H1 (cell line): ENCODE data around the gene CEP350. TPM values are rescaled to one million over a fixed set of nuclear protein-coding genes. Genes with fewer than 3 reads are reported as not detected.

Experiments
- CEBPB ChIP-seq: IDR thresholded peaks from 2 replicates; pipeline ENCODE4 v1.6.1; 2012; ENCODE audit warnings: low read depth, low read length
- E2F6 ChIP-seq: IDR thresholded peaks from 2 replicates; pipeline ENCODE4 v1.6.1; 2012; ENCODE audit warnings: inconsistent platforms
- EZH2 ChIP-seq: fragments of 200-600 bp; sonication (generic); IDR thresholded peaks from 2 replicates; pipeline ENCODE4 v1.7.1; 2012; ENCODE audit warnings: low read depth, mild to moderate bottlenecking, moderate library complexity, low read length, inconsistent platforms; ENCODE audit not compliant: severe bottlenecking
- GTF2F1 ChIP-seq: IDR thresholded peaks from 2 replicates; pipeline ENCODE4 v1.6.1; 2012; ENCODE audit warnings: low read depth, low read length, improper control_type of control experiment, borderline replicate concordance
- HDAC2 ChIP-seq, 2 experiments: fragments of 300-600 bp in 1 of 2; sonication (generic) in 1 of 2; IDR thresholded peaks; 2 replicates each; pipeline ENCODE4 v1.6.1; 2011 to 2012; ENCODE audit warnings: low read depth in 2 of 2, low read length in 2 of 2, mild to moderate bottlenecking in 2 of 2, moderate library complexity in 2 of 2, borderline replicate concordance in 1 of 2, inconsistent platforms in 1 of 2
- JUN ChIP-seq: IDR thresholded peaks from 2 replicates; pipeline ENCODE4 v1.6.1; 2011; ENCODE audit warnings: low read depth, mild to moderate bottlenecking, improper control_type of control experiment, low read length
- JUND ChIP-seq: IDR thresholded peaks from 2 replicates; pipeline ENCODE4 v1.6.1; 2011; ENCODE audit warnings: mild to moderate bottlenecking, improper control_type of control experiment, low read length
- KDM1A ChIP-seq: fragments of 200-600, 300-600 bp; sonication (generic); IDR thresholded peaks from 2 replicates; pipeline ENCODE4 v1.7.1; 2016; ENCODE audit warnings: mild to moderate bottlenecking, low read length, borderline replicate concordance
- KDM4A ChIP-seq: IDR thresholded peaks from one replicate; pipeline ENCODE4 v1.7.1; 2012; ENCODE audit warnings: low read depth, mild to moderate bottlenecking, moderate library complexity, low read length, inconsistent platforms; ENCODE audit not compliant: severe bottlenecking
- MAFK ChIP-seq: IDR thresholded peaks from 2 replicates; pipeline ENCODE4 v1.6.1; 2012; ENCODE audit warnings: low read depth, mild to moderate bottlenecking, improper control_type of control experiment, low read length
- PHF8 ChIP-seq: fragments of 200-600 bp; sonication (generic); conservative IDR thresholded peaks from 2 replicates; pipeline ENCODE4 v1.7.1; 2012; ENCODE audit warnings: low read depth, mild to moderate bottlenecking, inconsistent platforms, low read length, moderate library complexity
- POLR2A ChIP-seq, 2 experiments: IDR thresholded peaks; 1 replicate in 1 of 2; 2 replicates in 1 of 2; pipeline ENCODE4 v1.6.1; 2011; ENCODE audit warnings: low read depth in 2 of 2, low read length in 2 of 2, mild to moderate bottlenecking in 2 of 2; ENCODE audit errors: control extremely low read depth in 1 of 2
- RFX5 ChIP-seq: IDR thresholded peaks from 2 replicates; pipeline ENCODE4 v1.6.1; 2011; ENCODE audit warnings: low read depth, low read length, improper control_type of control experiment, borderline replicate concordance
- RXRA ChIP-seq: IDR thresholded peaks from 2 replicates; pipeline ENCODE4 v1.6.1; 2011; ENCODE audit warnings: low read depth, mild to moderate bottlenecking, low read length, moderate library complexity; ENCODE audit not compliant: insufficient read depth
- SIN3A ChIP-seq, 2 experiments: IDR thresholded peaks in 1 of 2; conservative IDR thresholded peaks in 1 of 2; 2 replicates each; pipeline ENCODE4 v1.6.1; 2011 to 2012; ENCODE audit warnings: low read length in 2 of 2, improper control_type of control experiment in 1 of 2, low read depth in 1 of 2, mild to moderate bottlenecking in 1 of 2
- SP1 ChIP-seq: IDR thresholded peaks from 2 replicates; pipeline ENCODE4 v1.6.1; 2011; ENCODE audit warnings: low read depth, low read length
- SP2 ChIP-seq: IDR thresholded peaks from 2 replicates; pipeline ENCODE4 v1.6.1; 2012; ENCODE audit warnings: mild to moderate bottlenecking, low read length, inconsistent platforms
- TAF7 ChIP-seq: optimal IDR thresholded peaks from 2 replicates; pipeline ENCODE3; 2011; ENCODE audit warnings: low read depth, mild to moderate bottlenecking, inconsistent platforms, low read length, moderate library complexity, borderline replicate concordance
- TBP ChIP-seq: IDR thresholded peaks from 2 replicates; pipeline ENCODE4 v1.6.1; 2011; ENCODE audit warnings: low read depth, low read length, improper control_type of control experiment
- TCF12 ChIP-seq: IDR thresholded peaks from 2 replicates; pipeline ENCODE4 v1.6.1; 2011; ENCODE audit warnings: low read depth, mild to moderate bottlenecking, low read length
- TEAD4 ChIP-seq: IDR thresholded peaks from 2 replicates; pipeline ENCODE4 v1.6.1; 2012; ENCODE audit warnings: low read depth, low read length, inconsistent platforms, mixed read lengths
- USF2 ChIP-seq: IDR thresholded peaks from 2 replicates; pipeline ENCODE4 v1.6.1; 2011; ENCODE audit warnings: low read length, improper control_type of control experiment
- YY1 ChIP-seq: IDR thresholded peaks from 2 replicates; pipeline ENCODE4 v1.6.1; 2011; ENCODE audit warnings: low read depth, mild to moderate bottlenecking, low read length
- polyA plus RNA-seq, 7 experiments: library from polyadenylated mRNA; depleted of rRNA in 3 of 7; stranded (reverse) in 5 of 7; unstranded in 2 of 7; fragments of >200 nt in 5 of 7; fragments of 200-250 nt in 2 of 7; gene quantifications; 1 replicate in 5 of 7; 2 replicates in 1 of 7; 4 replicates in 1 of 7; pipeline versions ENCODE4 v1.2.1 to v1.2.3, GENCODE V29; 2011 to 2013; ENCODE audit warnings: missing spikeins in 2 of 7, mixed read lengths in 2 of 7
- total RNA-seq: library from RNA; stranded (reverse); fragmentation: NEBNext Ultra II Directional; extraction: Animal tissue kit (Norgen Biotek cat#: 25700); gene quantifications from 2 replicates; pipeline ENCODE4 v1.2.1, GENCODE V29; 2021

CEP350 gene
- total and polyA plus RNA-seq, 2 of the 8 experiments (the other 6 are each of a cell fraction or from before 2014, with no cell fraction given): 5.6 to 39.4 TPM

- no peak for TF ChIP-seq JUN
- TF ChIP-seq KDM1A: no peak
- no peak for TF ChIP-seq SP2
- peak in 1 of 2 experiments; percentile 61; a peak in 1 of 4 replicates for TF ChIP-seq SIN3A (conservative IDR thresholded peaks at IDR 0.05 in 1 of 2, IDR thresholded peaks at IDR 0.05 in 1 of 2; ENCODE audit: low read depth in 1 of 2, low read length in 2 of 2)
- TF ChIP-seq USF2: no peak
- peak; percentile 65 to 92 for TF ChIP-seq POLR2A (IDR thresholded peaks at IDR 0.05; ENCODE audit: control extremely low read depth in 1 of 2, low read depth in 2 of 2, low read length in 2 of 2)
- TF ChIP-seq JUND: no peak
- TF ChIP-seq E2F6: no peak
- peak; percentile 70 for TF ChIP-seq TEAD4
- TF ChIP-seq TBP: peak; percentile 90
- no peak for TF ChIP-seq RXRA
- no peak for TF ChIP-seq TCF12
- peak; percentile 94 for TF ChIP-seq PHF8
- TF ChIP-seq MAFK: no peak
- peak; percentile 88 for TF ChIP-seq TAF7
- no peak for TF ChIP-seq RFX5
- peak; percentile 63; the same call in 1 of the 2 replicates for TF ChIP-seq SP1
- no peak; the same call in 1 of the 2 replicates for TF ChIP-seq GTF2F1
- peak; percentile 74 for TF ChIP-seq KDM4A
- no peak for TF ChIP-seq CEBPB
- TF ChIP-seq HDAC2 (IDR thresholded peaks at IDR 0.05; ENCODE audit: borderline replicate concordance in 1 of 2, low read depth in 2 of 2, low read length in 2 of 2): peak; percentile 2 to 64; a peak in 2 of 4 replicates
- TF ChIP-seq EZH2: no peak
- TF ChIP-seq YY1: peak; percentile 100
Observed at GRCh38 chr1:179954493-179955286, at the start of gene CEP350 (continued).
